NB4 (cell line): Measurements from ENCODE around the gene NOTCH1.

Experiments
- CTCF ChIP-seq: IDR thresholded peaks from one replicate; pipeline ENCODE4 v1.5.1; 2012; ENCODE audit warnings: low read depth, low read length
- MAX ChIP-seq: IDR thresholded peaks from 2 replicates; pipeline ENCODE4 v1.6.1; 2011; ENCODE audit warnings: low read depth, low read length
- MYC ChIP-seq: IDR thresholded peaks from 2 replicates; pipeline ENCODE4 v1.6.1; 2011; ENCODE audit warnings: low read depth, low read length
- POLR2A ChIP-seq: IDR thresholded peaks from 2 replicates; pipeline ENCODE4 v1.6.1; 2011; ENCODE audit warnings: mild to moderate bottlenecking; ENCODE audit not compliant: insufficient read length; ENCODE audit errors: extremely low read depth

- no peak for TF ChIP-seq CTCF
- no peak for TF ChIP-seq POLR2A
- TF ChIP-seq MAX: no peak
- TF ChIP-seq MYC: no peak
Measured at GRCh38 chr9:136531904-136532798, 13.7 kb downstream of the NOTCH1 start.
